Nephron progenitor cell (in vitro differentiated cells): ENCODE measurements around the gene GRIK5.
"Not testable (repeated sequence)": the region's sequence is repeated elsewhere in the genome, so short reads cannot be mapped to it uniquely, and the experiment has no call there.

ENCODE experiments used
- DNase-seq: peaks from one replicate; pipeline ENCODE4 v3.0.0; 2021
- H3K27ac Mint-ChIP-seq: 2 replicates; pipeline ENCODE4 v1.8.0; 2021; ENCODE audit warnings: mild to moderate bottlenecking, moderate library complexity, mixed read lengths
- H3K27me3 Mint-ChIP-seq: 2 replicates; pipeline ENCODE4 v1.8.0; 2021; ENCODE audit warnings: mild to moderate bottlenecking, low read depth, mixed read lengths; ENCODE audit not compliant: poor library complexity
- H3K36me3 Mint-ChIP-seq: 2 replicates; pipeline ENCODE4 v1.8.0; 2021; ENCODE audit warnings: low read depth, mixed read lengths
- H3K4me1 Mint-ChIP-seq: 2 replicates; pipeline ENCODE4 v1.8.0; 2021; ENCODE audit warnings: mixed read lengths
- H3K4me3 Mint-ChIP-seq: 2 replicates; pipeline ENCODE4 v1.8.0; 2021; ENCODE audit warnings: mild to moderate bottlenecking, moderate library complexity, mixed read lengths
- H3K9me3 Mint-ChIP-seq: 2 replicates; pipeline ENCODE4 v1.8.0; 2021; ENCODE audit warnings: mild to moderate bottlenecking, moderate library complexity, mixed read lengths
- CTCF ChIP-seq: fragments of 200-600 bp; sonication (generic); IDR thresholded peaks from 2 replicates; pipeline ENCODE4 v1.5.0; 2021; ENCODE audit warnings: antibody characterized with exemption

Gene GRIK5

DNA sequence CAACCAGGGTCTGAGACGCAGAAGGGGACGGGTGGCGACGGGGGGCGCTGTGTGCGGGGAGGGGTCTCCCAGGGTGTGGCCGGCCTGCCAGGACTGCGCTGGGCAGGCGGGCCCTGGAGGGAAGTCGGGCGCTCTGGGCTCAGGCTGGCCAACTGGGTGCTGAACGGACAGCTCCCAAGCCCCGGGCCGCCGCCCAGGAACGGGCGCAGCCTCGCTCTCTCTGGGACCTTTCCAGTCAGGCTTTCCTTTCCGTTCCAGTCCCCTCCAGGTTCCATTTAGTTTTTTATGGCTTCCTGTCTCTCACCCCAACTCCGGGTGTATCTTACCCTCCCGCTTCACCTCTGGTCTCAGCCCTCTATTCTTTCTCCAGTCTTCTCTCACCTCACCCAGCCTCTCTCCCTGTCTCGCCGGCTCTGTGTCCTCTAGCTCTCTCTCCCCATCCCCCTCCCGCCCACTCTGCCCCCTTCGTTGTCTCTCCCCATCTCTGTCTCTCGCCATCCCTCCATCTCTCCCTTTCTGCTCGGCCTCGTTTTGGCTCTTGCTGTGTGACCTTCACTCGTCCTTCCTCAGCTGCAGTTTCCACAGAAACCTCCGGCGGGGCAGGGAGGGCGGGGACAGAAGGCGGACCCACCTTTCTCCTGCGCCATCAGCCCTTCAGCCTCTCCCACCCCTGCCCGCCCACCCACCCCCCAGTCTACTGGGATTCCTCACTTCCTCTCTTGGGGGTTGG, 72.7 kb downstream of the GRIK5 start:
- H3K4me3 Mint-ChIP-seq: peak overlapping the region; percentile 60

GRCh38 chr19:41995959-41996797, 73.8 kb downstream of the GRIK5 start:
- peaks cover 31% of the 10 kb centered on the region for H3K4me1 Mint-ChIP-seq
- H3K27ac Mint-ChIP-seq: no peak overlapping the region
- peaks cover 85% of the 10 kb centered on the region for H3K27me3 Mint-ChIP-seq
- H3K36me3 Mint-ChIP-seq: no peaks in the 10 kb centered on the region
- no peaks in the 10 kb centered on the region for H3K9me3 Mint-ChIP-seq
- TF ChIP-seq CTCF: no peak
- no peak overlapping the region for H3K4me3 Mint-ChIP-seq
- peak; percentile 44 for DNase-seq

More for the DNA sequence above, 72.7 kb downstream of the GRIK5 start:
- H3K27ac Mint-ChIP-seq: no peak overlapping the region
- H3K36me3 Mint-ChIP-seq: no peaks in the 10 kb centered on the region
- H3K27me3 Mint-ChIP-seq: peaks cover 93% of the 10 kb centered on the region
- no peak for TF ChIP-seq CTCF
- no peaks in the 10 kb centered on the region for H3K9me3 Mint-ChIP-seq
- DNase-seq: peak; percentile 89
- peaks cover 31% of the 10 kb centered on the region for H3K4me1 Mint-ChIP-seq

GRCh38 chr19:41994994-41995958, 74.7 kb downstream of the GRIK5 start:
- no peaks in the 10 kb centered on the region for H3K9me3 Mint-ChIP-seq
- peaks cover 31% of the 10 kb centered on the region for H3K4me1 Mint-ChIP-seq
- peak overlapping the region; percentile 65 for H3K4me3 Mint-ChIP-seq
- no peak for DNase-seq
- no peaks in the 10 kb centered on the region for H3K36me3 Mint-ChIP-seq
- TF ChIP-seq CTCF: no peak
- peaks cover 76% of the 10 kb centered on the region for H3K27me3 Mint-ChIP-seq
- H3K27ac Mint-ChIP-seq: no peak overlapping the region

- Mint-ChIP-seq H3K4me3 (peak overlapping the region; percentile 65), H3K27ac (no peak overlapping the region), H3K4me1 (peaks cover 30% of the 10 kb centered on the region), H3K9me3 (no peaks in the 10 kb centered on the region), H3K27me3 (peaks cover 68% of the 10 kb centered on the region), H3K36me3 (no peaks in the 10 kb centered on the region)
- no peak for TF ChIP-seq CTCF
- DNase-seq: no peak
Observed at GRCh38 chr19:41994521-41994971, 75.5 kb downstream of the GRIK5 start.

DNA sequence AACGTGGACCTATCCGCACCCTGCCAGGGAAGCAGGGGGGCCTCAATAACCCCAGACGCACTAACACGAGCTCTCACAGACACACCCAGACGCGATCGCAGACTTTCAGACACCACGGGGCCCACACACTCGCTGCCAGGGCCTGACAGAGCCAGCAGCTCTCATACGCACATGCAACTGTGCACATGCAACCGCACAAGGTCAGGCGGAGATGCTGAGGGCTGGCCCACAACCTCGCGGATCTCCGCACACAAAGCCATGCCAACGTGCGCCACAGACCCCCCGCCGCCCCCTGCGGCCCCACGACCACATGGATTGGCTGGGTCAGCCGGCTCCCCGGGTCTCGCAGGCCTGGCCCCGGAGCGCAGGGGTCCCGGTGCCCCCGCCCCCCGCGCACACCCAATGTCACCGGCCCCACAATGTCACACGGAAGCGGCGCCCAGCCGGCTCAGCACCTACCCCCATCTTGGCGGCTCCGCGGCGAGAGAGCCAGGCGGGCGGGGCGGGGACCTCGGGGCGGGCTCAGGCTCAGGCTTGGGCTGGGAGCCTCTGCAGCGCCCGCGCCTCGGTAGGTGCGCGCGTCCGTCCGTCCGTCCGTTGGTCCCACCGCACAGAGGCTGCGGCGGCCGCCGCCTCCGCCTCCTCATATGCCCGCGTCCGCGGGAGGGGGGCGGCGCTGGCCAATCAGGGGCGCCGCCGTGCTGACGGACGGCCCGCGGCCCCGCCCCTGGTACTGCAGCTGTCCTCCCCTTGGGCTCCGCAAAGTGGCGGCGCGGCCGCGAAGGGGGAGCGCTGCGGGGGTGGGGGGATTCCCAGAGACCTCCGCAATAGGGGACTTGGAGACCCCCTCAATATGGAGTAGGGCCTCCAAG, 76.2 kb downstream of the GRIK5 start, which contains the start of gene ATP1A3:
ATP1A3 (minus strand) TSS at position 619 of the 872 bp plus-strand sequence; CDS start at position 465, 154 bp downstream.
- peaks cover 63% of the 10 kb centered on the region for H3K27me3 Mint-ChIP-seq
- H3K4me1 Mint-ChIP-seq: peaks cover 26% of the 10 kb centered on the region
- no peak within 1 kb of the TSS for H3K27ac Mint-ChIP-seq
- no peaks in the 10 kb centered on the region for H3K36me3 Mint-ChIP-seq
- DNase-seq: peak; percentile 74
- H3K9me3 Mint-ChIP-seq: no peaks in the 10 kb centered on the region
- H3K4me3 Mint-ChIP-seq: peak within 1 kb of the TSS; percentile 76
- no peak for TF ChIP-seq CTCF

DNA sequence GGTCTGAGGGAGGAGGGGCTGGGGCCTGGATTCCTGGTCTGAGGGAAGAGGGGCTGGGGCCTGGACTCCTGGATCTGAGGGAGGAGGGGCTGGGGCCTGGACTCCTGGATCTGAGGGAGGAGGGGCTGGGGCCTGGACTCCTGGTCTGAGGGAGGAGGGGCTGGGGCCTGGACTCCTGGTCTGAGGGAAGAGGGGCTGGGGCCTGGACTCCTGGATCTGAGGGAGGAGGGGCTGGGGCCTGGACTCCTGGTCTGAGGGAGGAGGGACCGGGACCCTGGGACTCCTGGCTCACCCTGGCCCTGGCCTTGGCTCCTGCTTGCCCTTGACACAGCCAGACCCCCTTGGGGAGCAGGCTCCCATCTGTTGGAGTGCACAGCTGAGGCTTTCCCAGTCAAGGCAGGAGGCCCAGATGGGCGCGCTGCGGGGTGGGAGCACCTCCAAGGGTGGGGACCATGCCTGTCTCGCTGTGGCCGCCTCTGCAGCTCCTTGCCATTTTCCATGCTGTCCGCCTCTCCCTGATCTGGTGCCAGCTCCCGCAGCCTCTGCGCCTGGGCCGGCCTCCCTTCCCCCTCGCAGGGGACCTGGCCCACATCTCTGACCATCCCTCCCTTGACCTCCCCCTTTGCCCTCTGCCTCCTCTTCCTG, 78.0 kb downstream of the GRIK5 start:
- Mint-ChIP-seq H3K27me3 (peaks cover 51% of the 10 kb centered on the region), H3K4me1 (peaks cover 22% of the 10 kb centered on the region)
- H3K9me3 Mint-ChIP-seq, H3K27ac Mint-ChIP-seq, H3K36me3 Mint-ChIP-seq, DNase-seq, H3K4me3 Mint-ChIP-seq: not testable (repeated sequence)
